GM19035 (cell line): ENCODE results near the gene RANBP2.

Source experiments
- ATAC-seq: cut with Tn5 transposase; IDR thresholded peaks from one replicate; pipeline ENCODE4 v1.9.1; 2021; ENCODE audit not compliant: unreplicated experiment

RANBP2 gene

DNA sequence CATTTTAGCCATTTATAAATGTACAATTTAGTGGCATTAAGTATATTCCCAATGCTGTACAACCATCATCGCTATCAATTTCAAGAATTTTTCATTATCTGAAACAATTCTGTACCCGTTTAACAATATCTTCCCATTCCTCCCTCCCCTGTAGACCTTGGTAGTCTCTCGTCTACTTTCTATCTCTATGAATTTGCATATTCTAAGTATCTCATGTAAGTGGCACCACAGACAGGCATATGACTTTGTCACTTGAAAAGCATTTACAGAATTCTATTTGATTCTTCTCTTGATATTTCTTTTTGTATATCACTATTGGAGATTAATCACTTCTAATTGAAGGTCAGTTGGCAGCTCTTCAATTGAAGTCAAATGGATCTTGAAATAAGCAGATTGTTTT is 115.3 kb downstream of the RANBP2 start:
- ATAC-seq, result no peak

DNA sequence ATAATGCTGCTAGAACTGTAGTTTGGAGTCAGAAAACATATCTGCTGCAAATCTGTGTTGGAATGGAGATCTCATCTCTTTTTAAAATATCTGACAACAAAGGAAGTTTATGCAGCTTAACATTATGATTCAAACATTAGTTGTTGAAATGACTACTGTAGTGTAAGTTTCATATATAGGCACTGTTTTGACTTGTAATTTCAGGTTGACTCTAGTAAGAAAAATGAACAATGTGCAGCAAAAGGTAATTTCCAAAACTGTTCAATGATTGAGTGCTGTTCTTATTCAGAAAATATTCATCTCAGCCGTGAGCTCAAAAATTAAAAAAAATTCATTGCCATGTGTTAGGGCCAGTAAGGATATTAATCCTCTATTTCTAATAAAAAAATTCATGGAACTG is 115.8 kb downstream of the RANBP2 start:
- no peak for ATAC-seq
